IPS-18a (cell line): ENCODE results near the gene SEL1L.

Experiments used
- H3K27ac ChIP-seq: one replicate; pipeline ENCODE4 v1.5.1; 2013; ENCODE audit warnings: low read length
- H3K27me3 ChIP-seq: one replicate; pipeline ENCODE4 v1.6.1; 2013; ENCODE audit warnings: mild to moderate bottlenecking, low read length; ENCODE audit not compliant: control insufficient read depth, insufficient read depth
- H3K36me3 ChIP-seq: one replicate; pipeline ENCODE4 v1.6.1; 2013; ENCODE audit warnings: low read depth, low read length; ENCODE audit not compliant: control insufficient read depth
- H3K4me1 ChIP-seq: one replicate; pipeline ENCODE4 v1.6.1; 2013; ENCODE audit warnings: low read depth, low read length; ENCODE audit not compliant: control insufficient read depth
- H3K4me3 ChIP-seq: one replicate; pipeline ENCODE4 v1.5.1; 2013; ENCODE audit warnings: low read length
- H3K9ac ChIP-seq: one replicate; pipeline ENCODE4 v1.6.1; 2013; ENCODE audit warnings: mild to moderate bottlenecking, low read length, moderate library complexity
- H3K9me3 ChIP-seq: one replicate; pipeline ENCODE4 v1.6.1; 2013; ENCODE audit warnings: low read depth, low read length; ENCODE audit not compliant: control insufficient read depth

Gene SEL1L

GRCh38 chr14:81506487-81506886 lies 27.2 kb downstream of the SEL1L start:
- H3K4me1 ChIP-seq = peaks cover 3% of the 10 kb centered on the region
- no peak overlapping the region for H3K4me3 ChIP-seq
- H3K9ac ChIP-seq = no peak overlapping the region
- H3K27ac ChIP-seq = no peak overlapping the region
- peaks cover 25% of the 10 kb centered on the region for H3K36me3 ChIP-seq
- no peaks in the 10 kb centered on the region for H3K27me3 ChIP-seq
- no peaks in the 10 kb centered on the region for H3K9me3 ChIP-seq

- H3K4me1 ChIP-seq = peaks cover 3% of the 10 kb centered on the region
- H3K36me3 ChIP-seq = peaks cover 30% of the 10 kb centered on the region
- no peak overlapping the region for H3K27ac ChIP-seq
- H3K9me3 ChIP-seq = no peaks in the 10 kb centered on the region
- H3K27me3 ChIP-seq = no peaks in the 10 kb centered on the region
- no peak overlapping the region for H3K9ac ChIP-seq
- H3K4me3 ChIP-seq = no peak overlapping the region
Measured at GRCh38 chr14:81504864-81505263, 28.8 kb downstream of the SEL1L start.

DNA sequence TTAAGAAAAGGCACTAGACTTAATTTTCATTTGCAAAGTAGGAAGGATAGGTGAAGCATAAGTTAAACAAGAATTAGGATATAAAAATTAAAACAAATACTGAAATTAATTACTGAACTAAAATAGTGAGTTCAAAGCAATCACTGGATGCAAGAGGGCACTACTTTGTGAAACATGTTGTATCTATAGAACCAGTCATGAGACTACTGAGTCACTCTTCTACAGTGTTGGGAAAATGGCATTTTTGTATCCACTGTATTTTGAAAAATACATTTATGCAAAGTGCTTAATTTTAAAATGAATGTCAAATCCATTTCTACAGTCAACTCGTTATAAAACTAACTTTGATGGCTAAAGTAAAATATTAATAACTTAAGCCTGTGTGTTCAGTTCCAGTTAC lies 47.9 kb downstream of the SEL1L start:
- no peak overlapping the region for H3K4me3 ChIP-seq
- no peaks in the 10 kb centered on the region for H3K27me3 ChIP-seq
- peaks cover 42% of the 10 kb centered on the region for H3K36me3 ChIP-seq
- H3K27ac ChIP-seq = no peak overlapping the region
- H3K4me1 ChIP-seq = no peaks in the 10 kb centered on the region
- H3K9ac ChIP-seq = no peak overlapping the region
- H3K9me3 ChIP-seq = no peaks in the 10 kb centered on the region

- no peak overlapping the region for H3K4me3 ChIP-seq
- peaks cover 42% of the 10 kb centered on the region for H3K36me3 ChIP-seq
- no peak overlapping the region for H3K9ac ChIP-seq
- no peaks in the 10 kb centered on the region for H3K27me3 ChIP-seq
- H3K9me3 ChIP-seq = no peaks in the 10 kb centered on the region
- no peak overlapping the region for H3K27ac ChIP-seq
- no peaks in the 10 kb centered on the region for H3K4me1 ChIP-seq
Measured at GRCh38 chr14:81485372-81485771, 48.3 kb downstream of the SEL1L start.

DNA sequence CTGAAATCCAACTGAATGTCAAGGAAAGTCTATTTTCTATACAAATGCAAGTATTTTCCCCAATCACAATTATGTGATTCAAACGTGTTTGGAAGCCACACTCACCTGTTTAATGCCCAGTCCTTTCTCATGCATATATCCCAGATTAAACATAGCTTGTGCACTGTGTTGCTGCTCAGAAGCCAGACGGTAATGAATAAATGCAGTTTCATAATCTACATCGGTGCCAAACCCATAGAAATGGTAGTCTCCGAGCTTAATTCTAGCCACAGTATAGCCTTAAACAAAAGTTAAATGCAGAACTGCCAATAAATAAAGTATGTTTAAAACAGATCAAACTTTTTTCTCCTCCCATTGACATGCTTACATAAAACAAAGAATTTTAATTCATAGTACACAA lies 49.5 kb downstream of the SEL1L start:
- Histone ChIP-seq H3K4me1 (no peaks in the 10 kb centered on the region), H3K36me3 (peaks cover 46% of the 10 kb centered on the region), H3K9ac (no peak overlapping the region), H3K27me3 (no peaks in the 10 kb centered on the region), H3K4me3 (no peak overlapping the region), H3K9me3 (no peaks in the 10 kb centered on the region), H3K27ac (no peak overlapping the region)

DNA sequence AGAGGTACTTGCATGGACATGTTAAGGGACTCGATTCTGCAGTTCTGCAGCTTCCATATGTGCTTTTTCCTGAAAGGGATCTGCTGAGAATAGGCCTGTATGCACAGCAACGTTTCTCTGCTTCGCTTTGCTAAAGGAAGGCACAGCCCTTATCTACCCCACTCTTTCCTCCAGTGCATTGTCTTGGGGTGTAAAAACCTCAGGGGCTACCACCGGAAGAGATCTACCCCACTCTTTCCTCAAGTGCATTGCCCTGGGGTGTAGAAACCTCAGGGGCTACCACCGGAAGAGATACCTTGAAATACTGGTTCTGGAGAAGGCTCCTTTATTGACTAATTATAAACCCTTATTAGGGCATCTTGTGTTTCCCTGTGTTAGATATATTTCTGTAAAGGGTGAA lies 52.9 kb downstream of the SEL1L start:
- Histone ChIP-seq H3K27ac (no peak overlapping the region), H3K9ac (no peak overlapping the region), H3K36me3 (peaks cover 39% of the 10 kb centered on the region)

GRCh38 chr14:81478446-81478845 lies 55.2 kb downstream of the SEL1L start:
- no peak overlapping the region for H3K4me3 ChIP-seq
- H3K27me3 ChIP-seq = no peaks in the 10 kb centered on the region
- H3K36me3 ChIP-seq = peaks cover 29% of the 10 kb centered on the region
- no peaks in the 10 kb centered on the region for H3K4me1 ChIP-seq
- H3K9me3 ChIP-seq = no peaks in the 10 kb centered on the region
- H3K9ac ChIP-seq = no peak overlapping the region
- H3K27ac ChIP-seq = no peak overlapping the region

More for the DNA sequence above, 52.9 kb downstream of the SEL1L start:
- no peaks in the 10 kb centered on the region for H3K27me3 ChIP-seq
- no peak overlapping the region for H3K4me3 ChIP-seq
- H3K4me1 ChIP-seq = no peaks in the 10 kb centered on the region
- H3K9me3 ChIP-seq = no peaks in the 10 kb centered on the region

DNA sequence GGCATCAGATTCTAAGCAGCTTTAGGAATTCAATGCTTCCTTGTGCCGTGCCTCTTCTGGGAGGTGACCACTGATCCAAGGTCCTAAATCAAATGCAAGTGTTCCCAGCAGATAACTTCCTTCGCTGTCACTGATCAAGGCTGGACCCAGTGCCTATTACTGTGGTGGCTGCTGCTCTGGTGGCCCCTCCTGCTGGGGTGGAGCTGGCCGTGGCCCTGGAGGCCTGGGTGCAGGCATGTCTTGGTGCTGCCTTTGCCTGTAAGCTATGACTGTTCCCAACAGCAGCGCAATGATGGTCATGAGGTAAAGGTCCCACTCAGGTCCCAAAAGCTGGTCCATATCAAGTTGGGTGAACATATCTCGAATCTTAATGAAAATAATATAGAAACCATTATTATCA lies 56.8 kb downstream of the SEL1L start:
- Histone ChIP-seq H3K4me1 (no peaks in the 10 kb centered on the region), H3K27me3 (no peaks in the 10 kb centered on the region), H3K4me3 (no peak overlapping the region), H3K27ac (no peak overlapping the region), H3K36me3 (peaks cover 26% of the 10 kb centered on the region), H3K9ac (no peak overlapping the region), H3K9me3 (no peaks in the 10 kb centered on the region)

DNA sequence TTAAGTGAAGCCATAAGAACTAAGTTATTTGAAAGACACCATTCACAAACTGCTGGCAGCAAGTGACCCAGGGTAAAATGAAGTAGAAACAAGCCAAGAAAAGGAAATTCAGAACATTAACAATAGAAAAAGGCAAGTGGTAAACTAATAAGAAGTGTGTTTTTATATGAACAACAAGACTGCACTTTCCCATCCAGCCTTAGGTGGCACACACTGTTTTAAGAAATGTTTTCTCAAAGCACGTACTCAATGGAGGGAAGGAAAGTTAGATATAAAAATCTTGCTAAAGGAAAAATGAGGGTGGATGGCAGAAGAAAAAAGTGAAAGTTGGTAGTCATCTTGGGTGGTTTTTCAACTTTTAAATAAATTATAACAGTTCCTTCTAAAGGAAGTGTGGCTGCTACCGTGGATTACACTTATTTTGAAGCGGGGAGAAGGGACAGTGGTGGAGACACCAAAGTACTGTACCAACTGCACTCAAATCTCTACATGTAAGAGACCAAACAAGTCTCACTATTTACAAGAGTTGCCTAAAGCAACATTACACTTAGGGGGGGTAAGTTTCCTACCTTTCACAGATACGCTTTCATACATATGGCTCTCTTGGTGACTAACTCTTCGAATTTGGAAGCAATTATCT lies 58.8 kb downstream of the SEL1L start:
- H3K4me1 ChIP-seq = no peaks in the 10 kb centered on the region
- no peak overlapping the region for H3K4me3 ChIP-seq
- H3K27me3 ChIP-seq = no peaks in the 10 kb centered on the region
- H3K27ac ChIP-seq = no peak overlapping the region
- H3K9me3 ChIP-seq = no peaks in the 10 kb centered on the region
- H3K9ac ChIP-seq = no peak overlapping the region
- peaks cover 26% of the 10 kb centered on the region for H3K36me3 ChIP-seq

- no peaks in the 10 kb centered on the region for H3K27me3 ChIP-seq
- peaks cover 22% of the 10 kb centered on the region for H3K36me3 ChIP-seq
- no peak overlapping the region for H3K27ac ChIP-seq
- no peak overlapping the region for H3K9ac ChIP-seq
- H3K4me1 ChIP-seq = no peaks in the 10 kb centered on the region
- H3K4me3 ChIP-seq = no peak overlapping the region
- H3K9me3 ChIP-seq = no peaks in the 10 kb centered on the region
Measured at GRCh38 chr14:81474148-81474492, 59.5 kb downstream of the SEL1L start.

DNA sequence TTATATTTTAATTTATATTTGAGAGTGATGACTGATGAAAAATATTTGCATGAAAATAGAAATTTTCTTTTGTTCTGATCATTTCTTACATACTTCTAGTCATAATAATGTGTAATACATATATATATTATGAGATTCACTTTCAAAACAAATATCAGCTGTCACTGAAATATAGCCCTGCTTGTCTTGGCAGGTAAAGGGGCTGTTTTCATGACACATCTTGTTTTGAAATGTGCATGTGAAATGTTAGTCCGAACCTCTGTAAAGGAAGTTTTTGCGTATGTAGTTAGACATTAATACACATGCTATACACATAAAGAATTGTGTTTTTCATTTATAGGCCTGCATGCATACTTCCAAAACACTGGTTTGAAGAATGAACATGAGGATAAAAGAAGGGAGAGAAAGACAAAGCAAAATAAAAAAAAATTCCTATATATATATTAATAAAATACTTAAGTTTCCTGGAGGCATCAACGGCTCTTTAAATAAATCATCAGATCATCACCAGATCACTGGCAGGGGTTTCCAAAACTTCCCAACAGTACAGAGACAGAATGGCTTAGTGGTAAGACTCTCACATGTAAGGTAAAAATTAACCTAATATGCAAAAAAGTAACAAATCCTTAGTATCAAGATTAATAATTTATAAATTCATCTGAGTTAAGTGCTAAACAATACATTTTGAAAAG lies 60.1 kb downstream of the SEL1L start:
- Histone ChIP-seq H3K27ac (no peak overlapping the region), H3K9ac (no peak overlapping the region), H3K36me3 (peaks cover 16% of the 10 kb centered on the region), H3K4me3 (no peak overlapping the region), H3K4me1 (no peaks in the 10 kb centered on the region), H3K9me3 (no peaks in the 10 kb centered on the region), H3K27me3 (no peaks in the 10 kb centered on the region)
